ENCODE data around the gene JPH3.

The JPH3 gene

DNA sequence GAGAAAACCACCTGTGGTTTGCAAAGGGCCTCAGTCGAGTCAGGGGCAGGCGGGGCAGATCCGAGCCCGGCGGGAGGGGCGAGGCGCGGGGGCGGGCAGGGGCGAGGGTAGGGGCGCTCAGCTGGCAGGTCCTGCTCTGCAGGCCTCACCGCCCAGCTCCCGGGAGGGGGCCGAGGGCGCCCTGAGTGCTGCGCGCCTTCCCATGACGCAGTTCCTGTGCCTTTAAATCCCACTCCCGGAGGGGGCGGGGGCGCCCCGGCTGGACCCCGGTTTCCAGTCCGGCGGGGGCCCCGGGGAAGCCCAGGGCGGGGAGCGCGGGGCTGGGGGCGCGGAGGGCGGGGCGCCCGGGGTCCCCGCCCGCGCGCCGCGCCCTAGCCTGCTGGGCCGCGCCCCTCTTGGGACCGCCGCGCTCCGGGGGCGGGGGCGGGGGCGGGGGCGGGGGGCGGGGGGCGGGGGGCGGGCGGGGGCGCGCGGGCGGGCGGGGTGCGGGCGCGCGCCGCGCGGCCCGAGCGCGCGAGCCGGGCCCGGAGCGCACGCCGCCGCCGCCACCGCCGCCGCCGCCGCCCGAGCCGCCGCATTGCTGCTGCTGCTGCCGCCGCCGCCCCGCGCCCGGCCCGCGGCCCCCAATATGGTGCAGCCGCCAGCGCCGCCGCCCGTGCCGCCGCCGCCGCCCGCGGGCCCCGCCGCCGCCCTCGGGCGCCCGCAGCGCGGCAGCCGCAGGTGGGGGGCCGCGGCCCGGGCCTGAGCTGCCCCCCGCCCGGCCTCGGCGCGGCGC lies at the start of gene JPH3:
Gene JPH3, plus strand, starts transcription at position 508 of the 775 bp plus-strand sequence. CDS start 639 bp downstream, outside the sequence.
- peak; percentile 49 to 63 for DNase-seq

DNA sequence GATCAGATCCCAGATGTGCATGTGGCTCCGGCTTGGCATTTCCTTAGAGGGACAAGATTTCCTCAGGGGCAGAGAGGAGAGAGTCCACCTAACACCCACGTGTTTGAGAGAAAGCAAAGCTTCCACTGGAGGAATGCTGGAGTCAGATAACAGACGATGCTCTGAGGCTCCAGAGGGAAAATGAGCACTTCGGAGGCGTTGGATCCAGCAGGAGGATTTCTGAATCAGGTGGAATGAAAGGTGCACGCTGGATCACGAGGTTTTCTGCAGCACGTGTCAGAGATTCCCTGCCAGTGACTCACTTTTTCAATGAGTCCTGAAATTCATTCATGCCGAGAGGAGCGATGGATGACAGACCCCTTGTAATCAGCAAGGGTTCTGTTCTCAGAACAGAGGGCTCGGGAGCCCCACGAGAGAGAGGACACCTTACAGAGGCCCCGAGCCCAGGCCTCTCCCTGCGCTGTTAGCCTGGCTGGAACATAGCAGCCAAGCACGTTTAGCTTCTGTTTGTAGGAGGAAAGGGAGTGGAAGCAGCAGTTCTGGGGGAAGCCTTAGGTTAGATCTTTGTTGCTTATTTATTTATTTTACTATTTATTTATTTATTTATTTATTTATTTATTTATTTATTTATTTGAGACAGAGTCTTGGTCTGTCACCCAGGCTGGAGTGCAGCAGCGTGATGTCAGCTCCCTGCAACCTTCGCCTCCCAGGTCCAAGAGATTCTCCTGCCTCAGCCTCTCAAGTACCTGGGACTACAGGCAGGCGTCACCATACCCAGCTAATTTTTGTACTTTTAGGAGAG lies 49.3 kb upstream of the JPH3 start:
- no peak for DNase-seq

DNA sequence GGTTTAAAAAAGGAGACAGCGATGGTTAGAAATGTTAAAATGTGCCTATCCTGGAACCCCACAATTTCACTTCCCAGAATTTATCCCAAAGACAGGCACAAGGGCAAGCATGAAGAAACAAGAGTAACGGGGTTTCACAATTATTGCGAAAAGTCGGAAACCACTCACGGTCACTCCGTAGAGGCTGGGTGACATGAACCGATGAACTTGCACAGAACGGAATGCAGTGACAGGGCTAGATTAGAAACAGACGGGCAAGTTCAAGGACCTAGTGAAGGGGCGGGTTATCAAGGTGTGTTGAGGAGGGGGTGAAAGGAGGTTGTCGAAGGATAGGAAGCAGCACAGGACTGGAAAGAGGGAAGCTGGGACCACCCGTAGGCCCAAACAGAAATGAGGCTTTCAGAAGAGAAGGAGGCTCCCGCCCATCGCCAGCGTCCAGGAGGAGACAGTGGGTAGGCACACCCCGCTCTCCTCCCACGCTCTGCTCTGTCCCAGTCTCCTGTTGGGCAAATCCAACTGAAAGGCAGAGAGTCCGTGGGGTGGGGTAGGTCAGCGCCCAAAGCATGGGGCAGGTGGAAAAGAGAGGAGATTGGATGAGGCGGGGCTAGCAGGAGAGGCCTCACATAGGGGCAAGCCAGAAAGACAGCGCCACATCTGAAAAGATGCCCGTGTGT lies 47.4 kb upstream of the JPH3 start:
- no peak for DNase-seq

DNA sequence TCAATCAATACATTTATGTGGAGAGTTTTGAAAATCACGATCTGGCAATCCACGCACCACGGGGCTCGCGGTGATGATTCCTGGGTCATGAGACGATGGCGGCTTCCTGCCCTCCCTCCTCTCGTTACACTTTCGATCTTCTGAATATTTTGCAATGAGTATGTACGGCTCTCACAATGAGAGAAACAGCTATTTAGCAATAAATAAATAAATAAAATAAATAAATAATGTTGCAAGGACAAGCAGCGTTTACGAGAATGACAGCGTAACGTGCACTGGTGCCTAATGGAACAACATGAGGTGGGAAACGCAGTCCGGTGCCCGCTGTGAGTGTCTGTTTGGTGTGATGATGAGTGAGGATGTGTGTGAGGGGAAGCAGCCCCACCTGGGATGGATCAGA lies 46.7 kb upstream of the JPH3 start:
- DNase-seq, result no peak

DNA sequence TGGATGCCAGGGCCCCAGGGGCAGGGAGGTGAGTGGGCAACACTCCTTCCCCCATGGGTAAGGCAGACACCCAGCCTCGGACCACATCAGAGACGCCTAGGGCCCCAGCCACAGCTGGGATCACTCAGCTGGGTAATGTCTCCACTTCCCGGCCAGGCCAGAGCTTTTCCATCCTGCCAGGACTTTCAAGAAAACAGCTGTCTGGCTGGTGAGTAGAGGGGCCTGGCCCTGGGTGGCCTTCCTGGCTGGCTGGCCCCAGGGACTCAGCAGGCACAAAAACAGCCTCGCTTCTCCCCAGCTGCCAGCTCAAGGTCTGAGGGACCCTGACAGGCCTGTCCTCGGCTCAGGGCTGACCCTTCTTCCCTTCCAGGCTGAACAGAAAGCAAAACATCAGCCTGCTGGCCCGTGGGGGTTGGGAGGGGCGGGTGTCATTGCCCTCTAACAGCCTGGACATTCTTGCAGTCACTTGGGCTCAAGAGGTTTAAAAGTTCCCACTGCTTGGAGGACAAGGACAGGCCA lies 45.3 kb upstream of the JPH3 start:
- DNase-seq, result no peak

DNA sequence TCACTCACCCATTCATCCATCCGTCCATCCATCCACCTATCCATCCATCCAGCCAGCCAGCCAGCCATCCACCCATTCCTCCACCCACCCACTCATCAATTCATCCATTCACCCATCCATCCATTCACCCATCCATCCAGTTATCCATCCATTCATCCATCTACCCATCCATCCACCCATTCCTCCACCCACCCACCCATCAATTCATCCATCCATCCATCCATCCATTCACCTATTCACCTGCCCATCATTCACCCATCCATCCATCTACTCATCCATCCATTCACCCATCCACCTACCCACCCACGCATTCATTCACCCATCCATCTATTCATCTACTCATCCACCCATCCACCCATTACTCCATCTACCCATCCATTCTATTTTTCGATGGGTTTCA lies 43.6 kb upstream of the JPH3 start:
- no peak for DNase-seq

DNA sequence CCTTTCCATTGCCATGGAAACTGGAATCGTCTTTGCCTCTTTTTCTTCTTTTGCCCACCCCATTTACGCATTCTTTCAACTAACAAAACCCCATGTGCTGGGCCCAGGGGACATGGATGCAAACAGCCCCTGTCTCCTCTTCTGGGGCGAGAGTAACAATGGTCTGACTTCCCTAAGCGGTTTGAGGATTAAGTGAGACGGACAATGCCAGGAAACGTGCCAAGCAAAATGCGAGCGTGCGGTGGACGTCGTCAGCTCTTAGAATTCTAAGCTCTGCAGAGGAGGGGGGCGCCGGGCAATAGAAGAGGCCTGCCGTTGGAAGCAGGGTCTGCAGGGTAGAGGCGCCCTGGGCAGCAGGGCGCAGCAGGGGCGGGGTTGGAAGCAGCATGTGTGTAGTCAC lies 42.4 kb upstream of the JPH3 start:
- DNase-seq, result no peak

DNA sequence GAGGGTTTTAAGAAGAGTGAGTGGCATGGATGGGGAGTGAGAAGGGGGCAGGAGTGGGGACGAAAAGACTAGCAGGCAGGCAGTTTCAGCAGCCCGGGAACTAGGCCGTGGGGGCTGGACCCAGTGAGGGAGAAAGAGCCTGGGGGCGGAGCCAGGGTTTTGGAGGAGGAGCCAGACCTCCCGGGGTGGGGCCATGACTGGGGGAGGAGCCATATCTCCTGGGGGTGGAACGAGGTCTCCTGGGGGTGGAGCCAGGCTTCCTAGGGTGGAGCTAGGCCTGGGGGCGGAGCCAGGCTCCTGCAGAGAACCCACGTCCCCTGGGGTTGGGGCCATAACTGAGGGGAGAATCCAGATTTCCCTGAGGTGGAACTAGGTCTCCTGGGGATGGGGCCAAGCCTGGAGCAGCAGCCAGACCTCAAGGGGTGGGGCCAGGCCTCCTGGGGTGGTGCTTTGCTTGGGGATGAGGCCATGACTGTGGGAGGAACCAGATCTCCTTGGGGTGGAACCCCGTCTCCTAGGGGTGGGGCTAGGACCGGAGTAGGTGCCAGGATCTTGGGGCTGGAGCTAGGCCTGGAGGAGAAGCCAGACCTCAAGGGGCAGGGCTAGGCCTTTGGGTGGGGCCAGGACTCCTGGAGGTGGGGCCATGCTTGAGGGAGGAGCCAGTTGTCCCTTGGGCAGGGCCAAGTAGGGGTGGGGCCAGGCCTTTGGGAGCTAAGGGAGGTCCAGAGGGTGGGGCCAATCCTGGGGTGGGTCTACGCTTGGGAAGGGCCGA lies 41.7 kb upstream of the JPH3 start:
- no peak for DNase-seq

DNA sequence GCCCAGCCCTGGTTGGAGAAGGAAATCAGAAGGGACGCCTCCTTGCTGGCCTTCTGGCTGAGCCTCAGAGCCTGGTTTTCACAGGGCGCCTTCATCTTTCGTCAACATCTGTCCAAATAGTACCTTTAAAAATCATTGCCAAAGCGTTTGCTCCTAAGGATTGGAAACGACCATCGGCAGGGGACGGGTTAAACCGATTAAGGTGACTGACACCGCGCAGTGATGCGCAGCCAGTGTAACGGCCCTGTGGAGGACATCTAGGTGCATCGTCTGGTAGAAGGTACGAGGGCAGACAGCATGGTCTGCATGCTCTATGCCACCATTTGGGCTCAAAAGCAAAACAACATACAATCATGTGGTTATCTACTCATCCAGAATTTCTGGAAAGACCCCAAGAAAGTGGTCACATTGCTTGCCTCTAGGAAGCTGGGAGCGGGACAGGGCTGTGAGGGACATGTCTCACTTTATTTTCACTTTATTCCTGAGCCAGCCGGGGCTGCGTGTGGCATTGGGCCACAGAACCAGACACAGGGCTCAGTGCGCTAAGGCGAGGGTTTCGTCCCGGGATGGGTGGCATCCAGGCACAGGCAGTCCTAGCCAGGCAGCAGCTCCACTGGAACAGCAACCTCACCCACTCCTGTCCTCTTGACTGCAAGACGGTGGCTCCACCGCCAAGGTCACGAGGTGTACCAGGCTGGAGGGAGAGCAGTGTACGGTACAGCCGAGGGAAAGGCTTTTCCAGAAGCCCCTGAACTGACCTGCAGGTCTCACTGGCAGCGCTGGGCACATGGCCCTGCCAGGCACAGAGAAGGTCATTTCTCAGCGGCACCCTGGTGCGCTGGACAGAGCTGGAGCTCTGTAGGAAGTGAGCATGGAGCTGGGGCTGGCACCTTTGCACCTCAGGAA lies 40.9 kb upstream of the JPH3 start:
- no peak for DNase-seq

DNA sequence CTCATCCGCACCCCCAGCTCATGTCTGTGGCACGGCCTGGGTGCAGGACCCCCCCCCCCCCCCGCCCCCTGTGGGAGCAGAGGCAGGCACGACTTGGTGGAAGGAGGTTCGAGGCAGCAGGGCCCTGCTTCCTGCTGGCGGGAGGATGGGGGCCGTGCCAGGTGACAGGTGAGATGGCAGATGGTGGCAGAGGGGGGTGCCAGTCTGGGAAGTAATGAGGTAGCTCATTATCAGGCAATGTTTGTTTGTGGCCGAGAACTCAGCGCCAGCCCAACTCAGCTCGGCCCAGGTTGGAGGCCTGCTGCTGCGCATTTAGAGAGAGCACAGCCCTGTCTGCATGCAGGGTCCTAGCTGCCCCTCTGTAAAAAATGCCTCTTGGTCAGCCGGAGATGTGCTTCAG lies 40.1 kb upstream of the JPH3 start:
- no peak for DNase-seq

DNA sequence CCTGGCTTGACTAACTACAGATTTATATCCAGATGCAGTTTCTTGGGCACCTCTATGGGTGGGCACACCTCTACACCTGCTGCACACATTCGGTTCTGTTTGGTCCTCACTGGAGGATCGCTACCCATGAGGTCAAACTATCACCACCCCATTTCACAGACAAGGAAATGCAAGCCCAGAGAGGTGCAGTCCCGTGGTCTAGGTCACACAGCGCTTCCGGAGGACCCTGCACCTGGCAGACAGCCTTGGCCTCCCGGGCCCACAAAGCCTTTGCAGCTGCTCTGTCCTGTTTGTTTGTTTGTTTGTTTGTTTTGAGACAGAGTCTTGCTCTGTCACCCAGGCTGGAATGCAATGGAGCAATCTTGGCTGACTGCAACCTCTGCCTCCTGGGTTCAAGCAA lies 39.3 kb upstream of the JPH3 start:
- no peak for DNase-seq

DNA sequence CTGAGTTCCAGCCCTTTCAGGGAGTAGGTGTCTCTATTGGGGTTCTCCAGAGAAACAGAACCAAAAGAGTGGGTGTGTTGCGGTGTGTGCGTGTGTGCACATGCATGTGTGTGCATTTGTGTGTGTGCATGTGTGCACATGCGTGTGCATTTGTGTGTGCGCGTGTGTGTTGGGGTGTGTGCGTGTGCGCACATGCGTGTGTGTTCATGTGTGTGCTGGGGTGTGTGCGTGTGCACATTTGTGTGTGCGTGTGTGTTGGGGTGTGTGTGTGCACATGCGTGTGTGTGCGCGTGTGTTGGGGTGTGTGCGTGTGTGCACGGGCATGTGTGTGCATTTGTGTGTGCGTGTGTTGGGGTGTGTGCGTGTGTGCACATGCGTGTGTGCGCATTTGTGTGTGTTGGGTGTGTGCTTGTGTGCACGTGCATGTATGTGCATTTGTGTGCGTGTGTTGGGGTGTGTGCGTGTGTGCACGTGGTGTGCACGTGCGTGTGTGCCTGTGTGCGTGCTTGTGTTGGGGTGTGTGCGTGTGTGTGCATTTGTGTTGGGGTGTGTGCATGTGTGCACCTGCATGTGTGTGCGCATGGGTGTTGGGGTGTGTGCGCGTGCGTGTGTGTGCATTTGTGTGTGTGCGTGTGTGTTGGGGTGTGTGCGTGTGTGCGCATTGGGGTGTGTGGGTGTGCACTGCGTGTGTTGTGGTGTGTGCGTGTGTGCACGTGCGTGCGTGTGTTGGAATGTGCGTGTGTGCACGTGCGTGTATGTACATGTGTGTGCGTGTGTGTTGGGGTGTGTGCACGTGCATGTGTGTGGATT lies 38.4 kb upstream of the JPH3 start:
- no peak for DNase-seq

DNA sequence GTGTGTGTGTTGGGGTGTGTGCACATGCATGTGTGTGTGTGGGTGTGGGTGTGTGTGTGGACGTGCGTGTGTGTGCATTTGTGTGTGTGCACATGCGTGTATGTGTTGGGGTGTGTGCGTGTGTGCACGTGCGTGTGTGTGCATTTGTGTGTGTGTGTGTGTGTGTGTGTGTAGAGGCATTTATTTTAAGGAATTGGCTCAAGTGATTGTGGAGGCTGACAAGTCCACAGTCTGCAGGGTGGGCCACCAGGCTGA lies 37.9 kb upstream of the JPH3 start:
- DNase-seq, result no peak

DNA sequence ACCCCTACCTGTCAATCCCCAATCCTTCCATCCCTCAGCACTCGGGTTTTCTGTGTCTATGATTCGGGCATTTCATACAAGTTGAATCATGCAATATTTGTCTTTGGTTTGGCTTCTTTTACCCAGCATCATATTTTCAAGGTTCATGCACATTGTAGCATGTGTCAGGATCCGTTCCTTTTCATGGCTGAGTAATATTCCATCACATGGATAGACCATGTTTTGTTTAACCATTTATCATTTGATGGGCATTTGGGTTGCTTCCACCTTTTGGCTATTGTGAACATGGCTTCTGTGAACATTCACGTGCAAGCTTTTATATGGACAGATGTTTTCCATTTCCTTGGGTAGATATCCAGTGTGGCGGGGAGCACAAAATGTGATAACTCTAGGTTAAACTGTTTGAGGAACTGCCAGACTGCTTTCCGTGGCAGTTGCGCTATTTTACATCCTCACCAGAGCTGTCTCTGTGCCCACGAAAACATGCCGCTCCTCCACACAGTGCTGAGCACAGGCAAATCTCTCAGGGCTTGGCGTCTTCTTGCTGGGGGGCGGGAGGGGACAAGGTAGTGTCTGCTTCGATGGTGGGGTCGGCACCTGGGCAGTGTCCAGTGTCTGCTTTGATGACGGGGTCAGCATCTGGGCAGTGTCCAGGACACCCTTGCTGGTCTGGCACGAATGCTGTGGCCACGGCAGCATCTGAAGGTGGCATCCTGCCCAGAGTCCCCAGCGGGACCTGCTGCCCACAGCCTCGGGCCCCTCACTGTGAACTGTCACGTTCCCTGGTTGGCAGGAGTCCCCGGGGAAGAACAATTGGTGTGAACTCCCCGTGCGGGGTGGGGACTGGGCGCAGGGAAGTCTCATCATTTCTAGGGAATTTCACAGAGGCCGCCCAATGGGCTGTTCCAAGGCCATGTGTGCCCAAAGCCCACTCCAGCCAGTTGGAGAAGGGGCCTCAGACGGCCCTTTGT lies 32.4 kb upstream of the JPH3 start:
- no peak for DNase-seq

DNA sequence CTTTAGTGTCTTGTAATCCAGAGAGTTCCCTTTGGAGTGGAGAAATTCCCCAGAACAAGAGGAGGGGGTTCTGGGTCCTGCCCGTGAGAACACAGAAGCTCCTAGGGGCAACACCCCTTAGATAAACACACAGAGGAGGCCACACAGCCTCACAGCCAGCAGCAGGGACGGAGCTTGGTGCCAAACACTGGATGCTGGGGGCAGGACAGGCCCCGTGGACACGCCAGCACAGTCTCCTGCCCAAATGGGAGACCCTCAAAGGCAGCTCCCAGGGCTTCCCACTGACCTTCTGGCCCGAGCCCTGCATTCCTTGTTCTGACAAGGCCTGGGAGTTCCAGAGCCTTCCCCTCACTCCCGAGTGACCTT lies 31.8 kb upstream of the JPH3 start:
- no peak for DNase-seq

DNA sequence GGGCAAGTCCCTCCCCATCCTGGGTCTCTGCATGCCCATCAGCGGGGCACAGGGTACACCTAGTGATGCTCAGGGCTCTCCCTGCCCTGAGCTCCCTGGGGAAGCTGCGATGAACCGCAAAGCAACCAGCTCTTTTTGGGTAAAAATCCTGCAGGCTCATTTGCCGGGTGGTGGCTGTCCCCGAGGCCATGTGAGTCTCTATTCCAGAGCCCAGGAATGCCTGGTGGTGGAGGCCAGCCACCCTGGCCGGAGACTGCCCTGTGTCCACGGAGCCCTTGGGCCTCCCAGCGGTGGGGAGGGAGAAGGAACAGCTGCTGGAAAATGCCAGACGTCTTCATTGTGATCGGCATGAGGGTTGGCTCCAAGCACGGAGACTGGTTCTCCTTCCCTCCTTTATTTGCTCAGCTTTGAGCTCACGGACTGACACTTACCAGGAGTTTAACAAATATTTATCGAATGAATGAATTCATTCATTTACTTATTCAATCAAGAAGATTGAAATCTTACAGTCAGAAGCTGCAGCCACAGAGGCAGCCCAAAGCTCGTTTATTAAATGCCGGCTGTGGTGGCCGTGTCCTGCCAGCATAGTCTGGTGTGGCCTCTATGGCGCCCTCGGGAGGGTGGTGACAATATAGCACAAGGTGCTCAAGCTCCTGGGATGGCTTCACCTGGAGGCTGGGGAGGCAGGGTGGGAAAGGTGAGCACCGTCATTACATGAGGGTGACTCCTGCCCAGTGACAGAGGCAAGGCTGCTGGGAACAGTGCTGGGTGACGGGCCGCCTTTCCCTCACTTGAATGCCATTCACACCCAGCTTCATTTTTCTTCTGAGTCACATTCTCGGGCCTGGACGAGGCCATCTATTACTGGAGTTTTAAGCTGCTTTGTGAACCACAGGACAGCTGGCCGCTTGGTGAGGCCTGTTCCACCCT lies 31.1 kb upstream of the JPH3 start:
- DNase-seq, result no peak

DNA sequence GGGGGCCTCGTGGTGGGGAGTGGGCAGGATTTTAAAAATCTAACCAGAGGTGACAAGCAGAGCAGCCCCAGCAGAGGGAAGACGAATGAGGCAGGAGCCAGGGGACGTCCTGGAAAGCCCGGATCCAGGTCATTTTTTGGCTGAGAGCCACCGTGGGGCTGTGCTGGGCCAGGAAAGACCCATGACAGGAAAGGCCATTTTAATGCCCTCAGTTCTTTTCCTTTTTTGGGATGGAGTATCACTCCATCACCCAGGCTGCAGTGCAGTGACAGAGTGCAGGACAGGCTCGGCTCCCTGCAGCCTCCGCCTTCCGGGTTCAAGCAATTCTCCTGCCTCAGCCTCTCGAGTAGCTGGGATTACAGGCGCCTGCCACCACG lies 30.5 kb upstream of the JPH3 start:
- DNase-seq, result no peak

DNA sequence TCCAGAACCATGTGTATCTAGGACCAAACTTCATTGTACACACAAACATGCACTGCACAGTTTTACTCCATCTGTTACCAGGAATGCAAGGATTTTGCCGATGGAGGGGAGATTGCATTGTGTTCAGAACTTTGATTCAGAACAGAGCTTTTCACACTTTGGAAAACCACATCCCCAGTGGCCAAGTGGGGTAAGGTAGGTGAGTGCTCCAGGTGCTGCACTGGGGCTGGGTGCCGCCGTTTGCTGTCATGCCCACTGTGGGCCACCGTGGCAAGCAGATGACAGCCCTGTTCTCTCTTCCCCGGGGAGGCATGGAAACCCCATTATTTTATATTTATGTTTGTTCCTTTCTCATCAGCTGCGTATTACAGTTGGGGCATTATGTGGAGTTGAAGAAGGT lies 29.3 kb upstream of the JPH3 start:
- no peak for DNase-seq

Data from NCI-H1930 (cell line).